ENCODE measurements around the gene OR2AG1. TPM values are rescaled to one million over a fixed set of nuclear protein-coding genes. Genes with fewer than 3 reads are reported as not detected.
"Not testable (repeated sequence)": the region's sequence is repeated elsewhere in the genome, so short reads cannot be mapped to it uniquely, and the experiment has no call there.

Gene OR2AG1
- total RNA-seq, 4 donors from 2014 or later, result not detected

- ATAC-seq (ENCODE audit: low FRiP score) (no peak), DNase-seq (ENCODE audit: low spot score) (no peak)
- TF ChIP-seq CTCF (IDR thresholded peaks at IDR 0.05), result no peak
Observed at GRCh38 chr11:6790546-6790945, 7.7 kb downstream of the OR2AG1 start.

GRCh38 chr11:6794639-6795038 is 11.8 kb downstream of the OR2AG1 start:
- ATAC-seq (ENCODE audit: low FRiP score) (no peak), DNase-seq (ENCODE audit: low spot score) (no peak)
- no peak for TF ChIP-seq CTCF (IDR thresholded peaks at IDR 0.05)

- TF ChIP-seq CTCF (IDR thresholded peaks at IDR 0.05), result no peak
- no peak for DNase-seq (ENCODE audit: low spot score)
- no peak for ATAC-seq (ENCODE audit: low FRiP score)
Observed at GRCh38 chr11:6799402-6799801, 16.6 kb downstream of the OR2AG1 start, which contains the start of gene OR6A2. Gene OR6A2 (minus strand): TSS chr11:6799689. CDS start chr11:6795708, 3,981 bp downstream.

- not testable (repeated sequence) for ATAC-seq (ENCODE audit: low FRiP score); DNase-seq (ENCODE audit: low spot score)
Observed at GRCh38 chr11:6801075-6801474, 18.3 kb downstream of the OR2AG1 start.

- no peak for TF ChIP-seq CTCF (IDR thresholded peaks at IDR 0.05)
- ATAC-seq (ENCODE audit: low FRiP score), result no peak
Observed at GRCh38 chr11:6812390-6813005, 29.7 kb downstream of the OR2AG1 start.

GRCh38 chr11:6813656-6814055 is 30.8 kb downstream of the OR2AG1 start:
- ATAC-seq (ENCODE audit: low FRiP score), result no peak
- TF ChIP-seq CTCF (IDR thresholded peaks at IDR 0.05), result no peak

More at GRCh38 chr11:6812390-6813005, 29.7 kb downstream of the OR2AG1 start:
- DNase-seq (ENCODE audit: low spot score), result no peak

GRCh38 chr11:6817694-6818093 is 34.9 kb downstream of the OR2AG1 start:
- ATAC-seq (ENCODE audit: low FRiP score), result no peak
- TF ChIP-seq CTCF (IDR thresholded peaks at IDR 0.05), result no peak
- DNase-seq (ENCODE audit: low spot score), result no peak

More at GRCh38 chr11:6813656-6814055, 30.8 kb downstream of the OR2AG1 start:
- no peak for DNase-seq (ENCODE audit: low spot score)

All from omental fat pad (tissue), 4 donors.